Measurements from ENCODE around the gene PNLIP. TPM values are rescaled to one million over a fixed set of nuclear protein-coding genes. Genes with fewer than 3 reads are reported as not detected.

Gene PNLIP
- total RNA-seq, 4 donors from 2014 or later, result 1.1 TPM; not detected in 3

DNA sequence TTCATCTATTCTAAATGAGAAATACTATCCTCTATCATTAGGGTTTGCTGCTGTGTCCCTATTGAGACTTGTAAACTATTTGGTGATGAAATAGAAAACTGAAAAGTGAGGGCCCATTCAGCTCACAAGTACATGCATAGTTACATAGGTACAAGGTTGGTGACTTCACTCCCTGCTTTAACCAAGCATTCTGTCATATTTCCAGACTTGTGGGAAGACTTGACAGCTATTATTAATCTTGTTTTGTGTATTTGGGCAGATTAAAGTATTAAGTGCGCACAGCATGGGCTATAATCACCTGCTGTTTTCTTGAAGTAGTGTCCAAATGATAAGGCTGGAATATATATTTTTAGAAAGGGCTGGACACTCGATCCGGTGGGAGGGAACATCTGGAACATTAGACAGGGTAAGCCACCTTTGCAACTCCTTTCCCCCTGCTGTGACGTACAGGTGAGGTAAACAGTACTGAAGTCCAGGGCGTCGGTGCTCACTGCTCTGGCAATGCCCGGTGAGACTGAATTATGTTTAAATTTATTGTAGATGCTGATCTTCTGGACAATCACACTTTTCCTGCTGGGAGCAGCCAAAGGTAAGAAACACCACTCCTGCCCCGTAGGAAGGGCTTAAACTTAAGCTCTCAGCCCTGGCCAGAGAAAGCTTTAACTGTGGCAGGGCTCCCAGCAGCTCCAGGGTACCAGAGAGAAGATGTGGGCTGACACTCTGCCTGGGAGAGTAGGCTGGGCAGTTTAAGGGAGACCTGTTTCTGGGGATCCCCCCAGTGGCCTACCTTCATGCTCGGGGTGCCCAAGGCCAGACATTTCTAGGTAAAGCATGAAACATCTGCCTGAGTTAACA is 45.1 kb downstream of the PNLIP start, which contains the start of gene PNLIPRP1:
Gene PNLIPRP1 (plus strand): TSS at position 370 of the 855 bp plus-strand sequence. CDS start 171 bp downstream, at position 541.
- TF ChIP-seq, protein P1, sequence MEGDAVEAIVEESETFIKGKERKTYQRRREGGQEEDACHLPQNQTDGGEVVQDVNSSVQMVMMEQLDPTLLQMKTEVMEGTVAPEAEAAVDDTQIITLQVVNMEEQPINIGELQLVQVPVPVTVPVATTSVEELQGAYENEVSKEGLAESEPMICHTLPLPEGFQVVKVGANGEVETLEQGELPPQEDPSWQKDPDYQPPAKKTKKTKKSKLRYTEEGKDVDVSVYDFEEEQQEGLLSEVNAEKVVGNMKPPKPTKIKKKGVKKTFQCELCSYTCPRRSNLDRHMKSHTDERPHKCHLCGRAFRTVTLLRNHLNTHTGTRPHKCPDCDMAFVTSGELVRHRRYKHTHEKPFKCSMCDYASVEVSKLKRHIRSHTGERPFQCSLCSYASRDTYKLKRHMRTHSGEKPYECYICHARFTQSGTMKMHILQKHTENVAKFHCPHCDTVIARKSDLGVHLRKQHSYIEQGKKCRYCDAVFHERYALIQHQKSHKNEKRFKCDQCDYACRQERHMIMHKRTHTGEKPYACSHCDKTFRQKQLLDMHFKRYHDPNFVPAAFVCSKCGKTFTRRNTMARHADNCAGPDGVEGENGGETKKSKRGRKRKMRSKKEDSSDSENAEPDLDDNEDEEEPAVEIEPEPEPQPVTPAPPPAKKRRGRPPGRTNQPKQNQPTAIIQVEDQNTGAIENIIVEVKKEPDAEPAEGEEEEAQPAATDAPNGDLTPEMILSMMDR (IDR thresholded peaks at IDR 0.05), result no peak
- ATAC-seq (ENCODE audit: low FRiP score) (no peak), DNase-seq (ENCODE audit: low spot score) (no peak)

DNA sequence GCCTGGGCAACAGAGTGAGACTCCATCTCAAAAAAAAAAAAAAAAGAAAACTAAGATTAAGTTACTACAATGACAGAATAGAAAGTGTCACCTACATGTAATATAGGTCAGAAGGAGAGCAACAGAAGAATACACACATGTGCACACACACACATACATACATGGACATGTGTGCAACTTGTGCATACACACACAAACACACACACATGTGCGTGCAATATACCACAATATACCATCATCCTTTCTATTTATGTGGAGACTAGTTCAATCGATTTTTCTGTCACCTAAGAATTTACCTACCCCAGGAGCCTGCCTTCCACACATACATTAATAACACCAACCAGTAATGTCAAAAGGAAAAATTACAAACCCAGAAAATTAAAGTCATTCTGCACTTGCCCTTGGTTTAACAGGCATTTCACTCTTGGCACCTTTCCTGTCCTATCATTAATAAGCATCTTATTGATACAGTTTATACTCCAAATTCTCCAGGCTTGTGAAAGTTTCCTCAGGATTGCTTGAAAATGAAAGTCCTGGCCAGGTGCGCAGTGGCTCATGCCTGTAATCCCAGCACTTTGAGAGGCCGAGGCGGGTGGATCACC is 47.5 kb downstream of the PNLIP start:
- TF ChIP-seq, protein P1 (IDR thresholded peaks at IDR 0.05), result no peak
- no peak for DNase-seq (ENCODE audit: low spot score)
- ATAC-seq (ENCODE audit: low FRiP score), result no peak

DNA sequence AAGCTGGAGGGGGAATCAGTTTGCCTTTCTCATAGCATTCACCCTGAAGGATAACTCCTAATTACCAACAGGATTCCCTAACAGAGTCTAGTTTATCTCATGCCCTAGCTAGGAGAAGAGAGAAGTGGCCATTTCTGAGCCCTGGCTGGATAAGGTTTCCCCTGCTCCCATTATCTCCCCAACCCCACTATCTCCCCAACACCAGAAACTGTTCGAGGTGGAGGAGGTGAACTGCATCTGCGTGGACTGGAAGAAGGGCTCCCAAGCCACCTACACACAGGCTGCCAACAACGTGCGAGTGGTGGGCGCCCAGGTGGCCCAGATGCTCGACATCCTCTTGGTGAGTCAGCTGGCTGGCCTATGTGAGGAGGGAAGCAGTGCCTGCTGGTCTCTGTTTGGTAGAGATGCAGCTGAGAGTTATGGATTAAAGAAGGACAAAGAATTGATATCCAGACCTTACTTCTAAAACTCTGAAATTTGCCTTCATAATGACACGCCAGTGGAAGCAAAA is 48.8 kb downstream of the PNLIP start:
- DNase-seq (ENCODE audit: low spot score) (no peak), ATAC-seq (ENCODE audit: low FRiP score) (no peak)
- TF ChIP-seq, protein P1 (IDR thresholded peaks at IDR 0.05), result no peak

DNA sequence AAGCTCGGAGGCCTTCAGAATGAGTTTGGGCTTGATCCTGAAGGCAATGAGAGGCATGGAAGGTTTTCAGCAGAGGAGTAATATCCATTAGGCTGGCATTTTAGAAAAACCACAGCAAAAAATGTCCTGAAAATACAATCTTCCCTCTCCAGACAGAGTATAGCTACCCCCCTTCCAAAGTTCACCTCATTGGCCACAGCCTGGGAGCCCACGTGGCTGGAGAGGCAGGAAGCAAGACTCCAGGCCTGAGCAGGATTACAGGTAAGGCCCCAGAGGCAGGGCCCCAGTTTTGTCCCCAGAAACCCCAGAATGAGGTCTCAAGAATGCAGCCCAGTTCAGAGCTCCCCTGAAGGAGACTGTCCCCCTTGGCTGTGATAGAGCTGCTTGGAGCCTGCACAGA is 50.3 kb downstream of the PNLIP start:
- TF ChIP-seq, protein P1 (IDR thresholded peaks at IDR 0.05), result no peak
- ATAC-seq (ENCODE audit: low FRiP score) (no peak), DNase-seq (ENCODE audit: low spot score) (no peak)

DNA sequence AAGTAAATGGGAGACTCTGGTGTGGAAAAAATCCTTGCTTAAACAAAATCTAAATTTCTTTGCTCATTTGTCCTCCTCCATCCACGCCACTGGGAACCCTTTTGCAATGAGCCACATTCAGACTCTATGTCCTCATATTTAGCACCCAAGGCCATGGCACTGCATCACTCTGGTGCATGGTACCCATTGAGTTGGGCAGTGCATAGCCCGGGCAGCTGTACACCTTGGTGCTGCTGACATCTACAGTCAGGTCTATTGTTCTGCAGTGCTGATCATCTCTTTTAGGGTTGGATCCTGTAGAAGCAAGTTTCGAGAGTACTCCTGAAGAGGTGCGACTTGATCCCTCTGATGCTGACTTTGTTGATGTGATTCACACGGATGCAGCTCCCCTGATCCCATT is 51.8 kb downstream of the PNLIP start:
- DNase-seq (ENCODE audit: low spot score) (no peak), ATAC-seq (ENCODE audit: low FRiP score) (no peak)
- TF ChIP-seq, protein P1 (IDR thresholded peaks at IDR 0.05), result no peak

DNA sequence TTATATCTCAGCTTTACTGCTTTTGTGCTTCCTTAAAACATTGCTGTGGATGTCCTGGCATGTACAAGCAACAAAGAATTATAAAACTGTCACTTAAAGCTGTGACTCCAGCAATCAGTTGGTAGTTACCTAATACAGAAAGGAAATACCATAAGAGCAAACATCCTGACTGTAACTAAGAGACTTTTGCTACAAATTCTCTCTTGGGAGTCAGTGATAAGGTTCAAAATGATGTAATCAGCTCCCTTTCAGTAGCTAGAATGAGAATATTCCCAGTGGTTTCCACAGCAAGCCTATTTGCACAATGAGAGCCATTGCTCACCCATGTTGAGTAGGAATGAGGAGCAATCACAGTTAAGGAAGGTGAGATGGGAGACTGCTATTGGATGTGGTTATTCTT is 52.6 kb downstream of the PNLIP start:
- ATAC-seq (ENCODE audit: low FRiP score), result no peak
- DNase-seq (ENCODE audit: low spot score), result no peak
- TF ChIP-seq, protein P1 (IDR thresholded peaks at IDR 0.05), result no peak

All from omental fat pad (tissue), 4 donors.